ENCODE measurements around the gene USP28.

USP28 gene

GRCh38 chr11:113778111-113778910, 97.1 kb downstream of the USP28 start:
- in situ Hi-C loops (cut with HindIII; ENCODE audit: low pct_ligation_motif_present, low sequenced_read_pairs): no loop called here
- H3K27me3 ChIP-seq (replicated peaks): no peaks in the 10 kb centered on the region
- no peaks in the 10 kb centered on the region for H3K36me3 ChIP-seq (replicated peaks)
- no peak overlapping the region for H3K4me3 ChIP-seq (ENCODE audit: low read depth, low read length)
- DNase-seq: peak; percentile 16
- no peak for TF ChIP-seq CTCF (IDR thresholded peaks at IDR 0.05; ENCODE audit: low read depth, low read length, missing control alignments)
- H3K27ac ChIP-seq: no peak overlapping the region

GRCh38 chr11:113774174-113774503, 101.2 kb downstream of the USP28 start:
- no peak for DNase-seq
- H3K27me3 ChIP-seq (replicated peaks): no peaks in the 10 kb centered on the region
- H3K36me3 ChIP-seq (replicated peaks): peaks cover 3% of the 10 kb centered on the region
- no peak for TF ChIP-seq CTCF (IDR thresholded peaks at IDR 0.05; ENCODE audit: low read depth, low read length, missing control alignments)
- peak overlapping the region; percentile 70 for H3K27ac ChIP-seq
- H3K4me3 ChIP-seq (ENCODE audit: low read depth, low read length): peak overlapping the region; percentile 97
- in situ Hi-C loops (cut with HindIII; ENCODE audit: low pct_ligation_motif_present, low sequenced_read_pairs): no loop called here

DNA sequence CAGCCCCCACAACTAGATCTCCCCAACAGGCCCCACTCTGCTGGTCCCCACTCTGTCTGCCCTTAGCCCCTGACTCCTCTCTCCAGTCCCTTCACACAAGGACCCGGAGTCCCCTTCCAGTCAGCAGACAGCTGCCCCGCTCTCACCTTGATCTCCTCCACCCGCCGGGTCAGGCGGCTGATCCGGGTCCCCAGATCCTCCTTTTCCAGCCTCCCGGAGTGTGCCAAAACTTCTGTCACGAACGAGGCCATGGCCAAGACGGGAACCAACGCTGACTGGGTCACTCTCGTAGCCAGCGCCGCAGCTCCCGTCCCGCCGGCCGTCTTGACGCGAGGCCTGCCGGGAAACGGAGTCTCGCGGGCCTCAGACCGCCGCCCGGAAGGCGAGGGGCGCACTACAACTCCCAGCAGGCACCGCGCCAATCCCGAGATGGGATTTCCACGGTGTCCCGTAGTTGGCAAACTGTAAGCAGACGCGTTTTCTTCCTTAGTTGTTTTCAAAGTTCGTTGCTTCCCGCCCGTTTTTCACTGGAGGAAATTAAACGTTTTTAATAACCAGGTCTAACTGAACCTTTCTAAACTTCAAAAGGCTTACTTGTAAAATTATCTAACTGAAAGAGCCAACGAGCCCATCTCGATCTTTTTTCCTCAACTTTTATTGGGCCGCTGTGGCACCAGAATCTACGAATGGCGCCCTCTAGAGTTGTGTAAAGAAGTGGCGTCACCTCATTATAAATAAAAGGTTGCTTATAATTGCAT, 101.8 kb downstream of the USP28 start, which contains the start of gene ZW10:
Gene ZW10, minus strand, starts transcription at position 277 of the 758 bp plus-strand sequence. Its CDS starts 26 bp downstream, at position 251.
- peak within 1 kb of the TSS; percentile 70 for H3K27ac ChIP-seq
- TF ChIP-seq CTCF (IDR thresholded peaks at IDR 0.05; ENCODE audit: low read depth, low read length, missing control alignments): peak; percentile 81
- H3K27me3 ChIP-seq (replicated peaks): no peaks in the 10 kb centered on the region
- peak; percentile 97 for DNase-seq
- in situ Hi-C loops (cut with HindIII; ENCODE audit: low pct_ligation_motif_present, low sequenced_read_pairs): no loop called here
- H3K36me3 ChIP-seq (replicated peaks): peaks cover 3% of the 10 kb centered on the region
- peak within 1 kb of the TSS; percentile 97 for H3K4me3 ChIP-seq (ENCODE audit: low read depth, low read length)

- Histone ChIP-seq H3K27ac (peak overlapping the region; percentile 70), H3K36me3 (replicated peaks) (peaks cover 5% of the 10 kb centered on the region), H3K4me3 (ENCODE audit: low read depth, low read length) (peak overlapping the region; percentile 97), H3K27me3 (replicated peaks) (no peaks in the 10 kb centered on the region)
- in situ Hi-C loops (cut with HindIII; ENCODE audit: low pct_ligation_motif_present, low sequenced_read_pairs): no loop called here
- DNase-seq: peak; percentile 17
- no peak for TF ChIP-seq CTCF (IDR thresholded peaks at IDR 0.05; ENCODE audit: low read depth, low read length, missing control alignments)
These were observed 102.3 kb downstream of the USP28 start for GRCh38 chr11:113773092-113773415.

DNA sequence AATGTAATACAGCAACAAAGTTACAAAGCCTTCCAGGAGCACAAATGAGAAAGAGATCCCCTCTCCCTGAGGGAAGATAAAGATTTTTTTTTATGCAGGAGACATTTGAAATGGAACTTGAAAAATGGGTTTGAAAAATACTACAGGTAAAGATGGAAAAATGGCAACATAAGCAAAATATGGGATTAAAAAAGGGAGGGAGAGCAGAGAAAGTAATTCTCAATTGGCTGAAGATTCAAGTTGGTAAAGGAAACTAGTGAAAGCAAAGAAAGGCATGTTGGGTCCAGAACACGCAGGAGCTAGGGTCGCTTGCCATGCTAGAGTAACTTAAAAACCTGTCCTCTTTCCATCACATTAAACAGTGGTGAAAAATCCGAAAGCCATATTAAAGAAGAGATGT, 103.4 kb downstream of the USP28 start:
- no peak for TF ChIP-seq CTCF (IDR thresholded peaks at IDR 0.05; ENCODE audit: low read depth, low read length, missing control alignments)
- in situ Hi-C loops (cut with HindIII; ENCODE audit: low pct_ligation_motif_present, low sequenced_read_pairs): no loop called here
- Histone ChIP-seq H3K4me3 (ENCODE audit: low read depth, low read length) (no peak overlapping the region), H3K27me3 (replicated peaks) (no peaks in the 10 kb centered on the region), H3K36me3 (replicated peaks) (peaks cover 5% of the 10 kb centered on the region), H3K27ac (no peak overlapping the region)
- no peak for DNase-seq
